Measurements from ENCODE around the gene TRIO. TPM values are rescaled to one million over a fixed set of nuclear protein-coding genes. Genes with fewer than 3 reads are reported as not detected.

Gene TRIO
- total and polyA plus RNA-seq, 4 donors, result 22.0 to 374 (median 191) TPM

Other genes with a start within 250 kb of the TRIO start
- gene DNAH5, start 198.7 kb upstream of the TRIO start, total RNA-seq, result under 1 TPM; 0.36 to 0.57 TPM
- under 1 TPM in 1 of 2 donors, not detected in 1; 0.03 TPM for gene DNAH5, start 198.7 kb upstream of the TRIO start, polyA plus RNA-seq

Data from aorta (tissue), 4 donors.